ENCODE measurements around the gene NPC1. TPM values are rescaled to one million over a fixed set of nuclear protein-coding genes. Genes with fewer than 3 reads are reported as not detected.

NPC1 gene
- total RNA-seq, result 143 TPM
- long read RNA-seq, full-length matches to known transcripts, result 50 of 144 reads
- long read RNA-seq, partial matches to known transcripts, result 41 of 144 reads
- long read RNA-seq, other reads (novel, unspliced or antisense), result 53 of 144 reads

GRCh38 chr18:23586249-23587196, at the start of gene NPC1:
Gene NPC1, minus strand, starts transcription at chr18:23586506. Its CDS starts 163 bp downstream, at chr18:23586343.
- intact Hi-C loops (cut with DNase I), result no loop called here

GRCh38 chr18:23636071-23636399, 49.7 kb upstream of the NPC1 start:
- no peak for DNase-seq
- Histone ChIP-seq H3K27ac (no peak overlapping the region), H3K4me3 (no peak overlapping the region), H3K9me3 (no peaks in the 10 kb centered on the region), H3K36me3 (no peaks in the 10 kb centered on the region), H3K4me1 (no peaks in the 10 kb centered on the region), H3K27me3 (no peaks in the 10 kb centered on the region)
- ATAC-seq, result no peak
- TF ChIP-seq CTCF (IDR thresholded peaks at IDR 0.05), result no peak
- intact Hi-C loops (cut with DNase I), result no loop called here

More at GRCh38 chr18:23586249-23587196, at the start of gene NPC1:
- ATAC-seq (peak; percentile 95), DNase-seq (peak; percentile 97)
- H3K4me1 ChIP-seq, result peaks cover 29% of the 10 kb centered on the region
- H3K27ac ChIP-seq, result peak within 1 kb of the TSS; percentile 100
- peak within 1 kb of the TSS; percentile 95 for H3K4me3 ChIP-seq
- TF ChIP-seq CTCF (IDR thresholded peaks at IDR 0.05), result peak; percentile 95
- no peaks in the 10 kb centered on the region for H3K36me3 ChIP-seq
- no peaks in the 10 kb centered on the region for H3K9me3 ChIP-seq
- H3K27me3 ChIP-seq, result no peaks in the 10 kb centered on the region

GRCh38 chr18:23635283-23636070, 49.2 kb upstream of the NPC1 start:
- DNase-seq (no peak), ATAC-seq (peak; percentile 16)
- no peak overlapping the region for H3K4me3 ChIP-seq
- intact Hi-C loops (cut with DNase I), result no loop called here
- no peak for TF ChIP-seq CTCF (IDR thresholded peaks at IDR 0.05)
- H3K4me1 ChIP-seq, result no peaks in the 10 kb centered on the region
- no peaks in the 10 kb centered on the region for H3K36me3 ChIP-seq
- H3K9me3 ChIP-seq, result no peaks in the 10 kb centered on the region
- no peak overlapping the region for H3K27ac ChIP-seq
- no peaks in the 10 kb centered on the region for H3K27me3 ChIP-seq

GRCh38 chr18:23634692-23635091, 48.4 kb upstream of the NPC1 start:
- Histone ChIP-seq H3K9me3 (no peaks in the 10 kb centered on the region), H3K4me3 (no peak overlapping the region), H3K4me1 (no peaks in the 10 kb centered on the region), H3K27ac (no peak overlapping the region), H3K27me3 (no peaks in the 10 kb centered on the region), H3K36me3 (no peaks in the 10 kb centered on the region)
- intact Hi-C loops (cut with DNase I), result no loop called here
- ATAC-seq, result no peak
- no peak for TF ChIP-seq CTCF (IDR thresholded peaks at IDR 0.05)
- no peak for DNase-seq

- Histone ChIP-seq H3K27me3 (no peaks in the 10 kb centered on the region), H3K36me3 (no peaks in the 10 kb centered on the region), H3K4me1 (no peaks in the 10 kb centered on the region), H3K27ac (no peak overlapping the region), H3K4me3 (no peak overlapping the region), H3K9me3 (no peaks in the 10 kb centered on the region)
- no peak for TF ChIP-seq CTCF (IDR thresholded peaks at IDR 0.05)
- no peak for ATAC-seq
- intact Hi-C loops (cut with DNase I), result no loop called here
- no peak for DNase-seq
These were observed 46.3 kb upstream of the NPC1 start for GRCh38 chr18:23632615-23633014.

All from upper lobe of right lung (tissue), 1 donor.